Measurements from ENCODE around the gene PCGF2.

DNA sequence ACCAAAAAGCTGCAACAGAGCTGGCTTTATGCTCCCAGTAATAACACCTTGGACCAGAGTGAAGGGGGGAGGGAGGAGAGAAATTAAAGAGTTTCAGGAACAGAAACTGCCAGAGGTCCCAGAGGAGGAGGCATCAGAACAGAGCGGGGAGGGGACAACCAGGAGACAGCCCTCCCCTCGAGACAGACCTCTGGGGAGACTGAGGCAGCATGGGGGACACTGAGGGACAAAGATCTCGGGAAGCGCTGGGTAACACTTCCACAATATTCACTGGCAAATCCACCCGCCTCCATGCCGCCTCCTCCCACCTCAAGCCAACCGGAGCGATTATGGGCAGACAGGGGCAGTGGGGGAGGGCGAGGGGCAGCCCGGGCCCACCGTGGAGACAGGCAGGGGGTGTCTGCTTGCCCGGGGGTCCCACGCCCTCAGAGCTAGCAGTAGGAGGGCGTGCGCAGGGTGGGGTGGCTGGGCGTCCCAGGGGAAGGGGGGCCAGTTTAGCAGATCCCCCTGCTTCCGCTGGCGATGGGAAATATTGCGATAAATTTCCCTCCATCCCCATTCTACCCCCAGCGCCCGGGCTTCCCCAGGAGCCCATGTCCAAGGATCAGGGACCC lies 1.2 kb downstream of the PCGF2 start:
- TF ChIP-seq, protein P1, sequence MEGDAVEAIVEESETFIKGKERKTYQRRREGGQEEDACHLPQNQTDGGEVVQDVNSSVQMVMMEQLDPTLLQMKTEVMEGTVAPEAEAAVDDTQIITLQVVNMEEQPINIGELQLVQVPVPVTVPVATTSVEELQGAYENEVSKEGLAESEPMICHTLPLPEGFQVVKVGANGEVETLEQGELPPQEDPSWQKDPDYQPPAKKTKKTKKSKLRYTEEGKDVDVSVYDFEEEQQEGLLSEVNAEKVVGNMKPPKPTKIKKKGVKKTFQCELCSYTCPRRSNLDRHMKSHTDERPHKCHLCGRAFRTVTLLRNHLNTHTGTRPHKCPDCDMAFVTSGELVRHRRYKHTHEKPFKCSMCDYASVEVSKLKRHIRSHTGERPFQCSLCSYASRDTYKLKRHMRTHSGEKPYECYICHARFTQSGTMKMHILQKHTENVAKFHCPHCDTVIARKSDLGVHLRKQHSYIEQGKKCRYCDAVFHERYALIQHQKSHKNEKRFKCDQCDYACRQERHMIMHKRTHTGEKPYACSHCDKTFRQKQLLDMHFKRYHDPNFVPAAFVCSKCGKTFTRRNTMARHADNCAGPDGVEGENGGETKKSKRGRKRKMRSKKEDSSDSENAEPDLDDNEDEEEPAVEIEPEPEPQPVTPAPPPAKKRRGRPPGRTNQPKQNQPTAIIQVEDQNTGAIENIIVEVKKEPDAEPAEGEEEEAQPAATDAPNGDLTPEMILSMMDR (conservative IDR thresholded peaks at IDR 0.05; ENCODE audit: low read length) = no peak
- no peak for TF ChIP-seq EZH2phosphoT487 (IDR thresholded peaks at IDR 0.05; ENCODE audit: borderline replicate concordance, low read depth, low read length)
